NB4 (cell line): ENCODE measurements around the gene ATG5.

Experiments used
- MAX ChIP-seq: IDR thresholded peaks from 2 replicates; pipeline ENCODE4 v1.6.1; 2011; ENCODE audit warnings: low read depth, low read length
- MYC ChIP-seq: IDR thresholded peaks from 2 replicates; pipeline ENCODE4 v1.6.1; 2011; ENCODE audit warnings: low read depth, low read length
- POLR2A ChIP-seq: IDR thresholded peaks from 2 replicates; pipeline ENCODE4 v1.6.1; 2011; ENCODE audit warnings: mild to moderate bottlenecking; ENCODE audit not compliant: insufficient read length; ENCODE audit errors: extremely low read depth
- TF ChIP-seq, protein P1 (sequence below): IDR thresholded peaks from one replicate; pipeline ENCODE4 v1.5.1; 2012; ENCODE audit warnings: low read depth, low read length

DNA sequence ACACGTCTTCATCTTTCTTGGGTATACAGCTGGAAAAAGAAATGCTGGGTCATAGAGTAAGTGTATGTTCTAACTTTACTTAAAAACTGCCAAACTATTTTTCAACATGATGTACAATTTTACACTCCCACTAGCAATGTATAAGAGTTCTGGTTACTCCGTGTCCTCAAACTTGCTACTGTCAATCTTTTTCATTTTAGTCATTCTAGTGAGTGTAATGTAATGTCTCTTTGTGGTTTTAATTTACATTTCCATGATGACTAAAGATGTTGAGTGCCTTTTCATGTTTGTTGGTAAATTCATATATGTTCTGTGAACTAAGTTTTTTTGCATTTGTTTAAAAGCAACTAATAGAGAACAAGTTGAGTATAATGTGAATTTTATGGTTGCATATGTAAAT lies 43.9 kb downstream of the ATG5 start:
- TF ChIP-seq, protein P1, sequence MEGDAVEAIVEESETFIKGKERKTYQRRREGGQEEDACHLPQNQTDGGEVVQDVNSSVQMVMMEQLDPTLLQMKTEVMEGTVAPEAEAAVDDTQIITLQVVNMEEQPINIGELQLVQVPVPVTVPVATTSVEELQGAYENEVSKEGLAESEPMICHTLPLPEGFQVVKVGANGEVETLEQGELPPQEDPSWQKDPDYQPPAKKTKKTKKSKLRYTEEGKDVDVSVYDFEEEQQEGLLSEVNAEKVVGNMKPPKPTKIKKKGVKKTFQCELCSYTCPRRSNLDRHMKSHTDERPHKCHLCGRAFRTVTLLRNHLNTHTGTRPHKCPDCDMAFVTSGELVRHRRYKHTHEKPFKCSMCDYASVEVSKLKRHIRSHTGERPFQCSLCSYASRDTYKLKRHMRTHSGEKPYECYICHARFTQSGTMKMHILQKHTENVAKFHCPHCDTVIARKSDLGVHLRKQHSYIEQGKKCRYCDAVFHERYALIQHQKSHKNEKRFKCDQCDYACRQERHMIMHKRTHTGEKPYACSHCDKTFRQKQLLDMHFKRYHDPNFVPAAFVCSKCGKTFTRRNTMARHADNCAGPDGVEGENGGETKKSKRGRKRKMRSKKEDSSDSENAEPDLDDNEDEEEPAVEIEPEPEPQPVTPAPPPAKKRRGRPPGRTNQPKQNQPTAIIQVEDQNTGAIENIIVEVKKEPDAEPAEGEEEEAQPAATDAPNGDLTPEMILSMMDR, result no peak
- no peak for TF ChIP-seq MAX
- TF ChIP-seq POLR2A, result no peak
- no peak for TF ChIP-seq MYC
